GM23338 (cell line): ENCODE measurements around the gene GPHN. TPM values are rescaled to one million over a fixed set of nuclear protein-coding genes. Genes with fewer than 3 reads are reported as not detected.

Experiments
- ATAC-seq: fragments of 200-7000 bp; cut with Tn5 transposase; 3 replicates; pipeline ENCODE4 v1.9.1; 2020
- DNase-seq: peaks from one replicate; pipeline ENCODE4 v3.0.0-alpha.2; 2015; ENCODE audit warnings: low spot score
- H2AFZ ChIP-seq: fragments of 200-600 bp; sonication (generic); 2 replicates; pipeline ENCODE4 v1.8.0; 2016; ENCODE audit warnings: antibody characterized with exemption, mild to moderate bottlenecking, moderate library complexity
- H3F3A ChIP-seq: fragments of 200-600 bp; sonication (generic); replicated peaks from 2 replicates; pipeline ENCODE4 v1.8.0; 2017; ENCODE audit warnings: antibody characterized with exemption, mixed run types, low read depth
- H3K27ac ChIP-seq: fragments of 200-600 bp; sonication (generic); 2 replicates; pipeline ENCODE4 v1.6.1; 2016; ENCODE audit warnings: low read depth
- H3K27me3 ChIP-seq: fragments of 200-600 bp; sonication (generic); 2 replicates; pipeline ENCODE4 v1.8.0; 2016; ENCODE audit warnings: mild to moderate bottlenecking, mixed run types, moderate library complexity; ENCODE audit not compliant: insufficient read depth
- H3K36me3 ChIP-seq: fragments of 200-600 bp; sonication (generic); 2 replicates; pipeline ENCODE4 v1.8.0; 2016; ENCODE audit warnings: mild to moderate bottlenecking; ENCODE audit not compliant: insufficient read depth
- H3K4me1 ChIP-seq: fragments of 200-600 bp; sonication (generic); 2 replicates; pipeline ENCODE4 v1.8.0; 2016; ENCODE audit warnings: mild to moderate bottlenecking, moderate library complexity; ENCODE audit not compliant: insufficient read depth
- H3K4me2 ChIP-seq: fragments of 200-600 bp; sonication (generic); 2 replicates; pipeline ENCODE4 v1.7.1; 2017; ENCODE audit warnings: mixed run types
- H3K4me3 ChIP-seq: fragments of 200-600 bp; sonication (generic); 2 replicates; pipeline ENCODE4 v1.6.1; 2016; ENCODE audit warnings: mixed run types
- H3K79me2 ChIP-seq: fragments of 200-600 bp; sonication (generic); replicated peaks from 2 replicates; pipeline ENCODE4 v1.8.0; 2017; ENCODE audit warnings: mild to moderate bottlenecking; ENCODE audit not compliant: insufficient read depth
- H3K9me2 ChIP-seq: fragments of 200-600 bp; sonication (generic); 2 replicates; pipeline ENCODE4 v1.8.0; 2017; ENCODE audit not compliant: insufficient read depth
- H4K20me1 ChIP-seq: fragments of 200-600 bp; sonication (generic); replicated peaks from 2 replicates; pipeline ENCODE4 v1.8.0; 2017; ENCODE audit warnings: mild to moderate bottlenecking; ENCODE audit not compliant: insufficient read depth
- H3K27ac Mint-ChIP-seq: 2 replicates; pipeline ENCODE4 v1.8.0; 2020; ENCODE audit warnings: inconsistent platforms, mild to moderate bottlenecking, moderate library complexity, mixed read lengths
- H3K27me3 Mint-ChIP-seq: 3 replicates; pipeline ENCODE4 v1.8.0; 2022; ENCODE audit warnings: low read depth, mild to moderate bottlenecking, moderate library complexity, mixed read lengths, inconsistent platforms; ENCODE audit not compliant: insufficient read depth, poor library complexity
- H3K36me3 Mint-ChIP-seq: 3 replicates; pipeline ENCODE4 v1.8.0; 2021; ENCODE audit warnings: low read depth, mild to moderate bottlenecking, inconsistent platforms, moderate library complexity, mixed read lengths
- H3K4me1 Mint-ChIP-seq: 3 replicates; pipeline ENCODE4 v1.8.0; 2020; ENCODE audit warnings: mild to moderate bottlenecking, inconsistent platforms, mixed read lengths
- H3K4me3 Mint-ChIP-seq: 3 replicates; pipeline ENCODE4 v1.8.0; 2021; ENCODE audit warnings: moderate library complexity, mild to moderate bottlenecking, inconsistent platforms, mixed read lengths
- H3K9me3 Mint-ChIP-seq: 3 replicates; pipeline ENCODE4 v1.8.0; 2020; ENCODE audit warnings: moderate library complexity, mild to moderate bottlenecking, inconsistent platforms, mixed read lengths
- CREB1 ChIP-seq: fragments of 250-450 bp; sonication (Bioruptor Pico); IDR thresholded peaks from 2 replicates; pipeline ENCODE4 v1.5.0; 2020; ENCODE audit warnings: low read depth, mild to moderate bottlenecking, moderate library complexity
- CTCF ChIP-seq, 2 experiments: fragments of 200-600 bp in 1 of 2; sonication (generic) in 1 of 2; conservative IDR thresholded peaks; 2 replicates each; pipeline versions ENCODE4 v1.5.1 to v1.6.1; 2016 to 2017; ENCODE audit warnings: antibody characterized with exemption in 2 of 2, low read depth in 2 of 2, mild to moderate bottlenecking in 2 of 2, moderate library complexity in 1 of 2
- EZH2 ChIP-seq: fragments of 200-600 bp; sonication (generic); IDR thresholded peaks from one replicate; pipeline ENCODE4 v1.8.0; 2017; ENCODE audit warnings: antibody characterized with exemption, mild to moderate bottlenecking, low read depth; ENCODE audit not compliant: unreplicated experiment
- JUNB ChIP-seq: IDR thresholded peaks from one replicate; pipeline ENCODE4 v1.6.1; 2016; ENCODE audit warnings: antibody characterized with exemption; ENCODE audit not compliant: unreplicated experiment
- NANOG ChIP-seq: IDR thresholded peaks from 2 replicates; pipeline ENCODE4 v1.6.1; 2016; ENCODE audit warnings: antibody characterized with exemption, borderline replicate concordance
- POLR2AphosphoS5 ChIP-seq: IDR thresholded peaks from 2 replicates; pipeline ENCODE4 v1.6.1; 2016; ENCODE audit warnings: antibody characterized with exemption, low read depth
- REST ChIP-seq: IDR thresholded peaks from one replicate; pipeline ENCODE4 v1.6.1; 2018; ENCODE audit warnings: antibody characterized with exemption; ENCODE audit not compliant: unreplicated experiment
- STAT1 ChIP-seq: IDR thresholded peaks from one replicate; pipeline ENCODE4 v1.6.1; 2016; ENCODE audit warnings: antibody characterized with exemption; ENCODE audit not compliant: unreplicated experiment
- ZNF114 ChIP-seq: fragments of 250-450 bp; sonication (Bioruptor Pico); IDR thresholded peaks from 2 replicates; pipeline ENCODE4 v1.5.0; 2020; ENCODE audit warnings: mild to moderate bottlenecking, moderate library complexity
- ZNF331 ChIP-seq: fragments of 250-450 bp; sonication (Bioruptor Pico); IDR thresholded peaks from 2 replicates; pipeline ENCODE4 v1.5.0; 2020; ENCODE audit warnings: low read depth, mild to moderate bottlenecking, moderate library complexity
- ZNF462 ChIP-seq: fragments of 250-450 bp; sonication (Bioruptor Pico); IDR thresholded peaks from 2 replicates; pipeline ENCODE4 v1.5.0; 2020; ENCODE audit warnings: mild to moderate bottlenecking, moderate library complexity
- polyA plus RNA-seq: library from polyadenylated mRNA; unstranded; fragments of >200 nt; fragmentation: Nextera tagmentation; extraction: Ambion mirVana; gene quantifications from 2 replicates; pipeline ENCODE4 v1.2.1, GENCODE V29; 2016
- total RNA-seq: library from RNA; depleted of rRNA; stranded (reverse); fragments of >200 nt; shearing (Covaris generic); gene quantifications from 2 replicates; pipeline ENCODE4 v1.2.3, GENCODE V29; 2014

Gene GPHN
- total and polyA plus RNA-seq, 2 experiments from 2014 or later, result 17.6 to 20.6 TPM

- TF ChIP-seq CTCF (conservative IDR thresholded peaks at IDR 0.05; ENCODE audit: low read depth in 2 of 2) (no peak), ZNF114 (CRISPR knock-in tag) (no peak), ZNF331 (CRISPR knock-in tag) (no peak), POLR2AphosphoS5 (no peak), REST (no peak)
Observed at GRCh38 chr14:66485910-66486421, 22.0 kb upstream of the GPHN start, which contains the start of gene CCDC196 (continued).

- H3K4me1 ChIP-seq, result no peaks in the 10 kb centered on the region
- H3K27me3 Mint-ChIP-seq, result no peaks in the 10 kb centered on the region
- TF ChIP-seq CTCF (conservative IDR thresholded peaks at IDR 0.05; ENCODE audit: low read depth in 2 of 2) (no peak), EZH2 (no peak), POLR2AphosphoS5 (no peak), STAT1 (no peak), JUNB (no peak), ZNF114 (CRISPR knock-in tag) (no peak), ZNF462 (CRISPR knock-in tag) (no peak), NANOG (no peak), CREB1 (CRISPR knock-in tag) (no peak), ZNF331 (CRISPR knock-in tag) (no peak)
Observed at GRCh38 chr14:66487164-66487563, 20.8 kb upstream of the GPHN start.

More at GRCh38 chr14:66487164-66487563, 20.8 kb upstream of the GPHN start:
- H3K79me2 ChIP-seq, result no peaks in the 10 kb centered on the region
- ATAC-seq (no peak), DNase-seq (no peak)
- no peaks in the 10 kb centered on the region for H4K20me1 ChIP-seq
- Mint-ChIP-seq H3K27ac (no peak overlapping the region), H3K4me3 (no peak overlapping the region), H3K36me3 (no peaks in the 10 kb centered on the region), H3K9me3 (no peaks in the 10 kb centered on the region), H3K4me1 (no peaks in the 10 kb centered on the region)
- no peaks in the 10 kb centered on the region for H3K36me3 ChIP-seq
- no peak overlapping the region for H2AFZ ChIP-seq
- H3K27me3 ChIP-seq, result no peaks in the 10 kb centered on the region
- no peak overlapping the region for H3K27ac ChIP-seq
- no peaks in the 10 kb centered on the region for H3K9me2 ChIP-seq
- no peaks in the 10 kb centered on the region for H3F3A ChIP-seq
- H3K4me2 ChIP-seq, result no peak overlapping the region
- H3K4me3 ChIP-seq, result no peak overlapping the region
